A673 (cell line): ENCODE measurements around the gene NXPH3.

Experiments
- CTCF ChIP-seq: fragments of 300-800, 200-600 bp; sonication (generic); conservative IDR thresholded peaks from 2 replicates; pipeline ENCODE4 v1.5.1; 2017; ENCODE audit warnings: low read depth, mild to moderate bottlenecking, antibody characterized with exemption, low read length, moderate library complexity, mixed read lengths
- EZH2 ChIP-seq: fragments of 200-600 bp; sonication (generic); IDR thresholded peaks from 2 replicates; pipeline ENCODE4 v1.6.1; 2017; ENCODE audit warnings: borderline replicate concordance, low read depth, mild to moderate bottlenecking, mixed read lengths, antibody characterized with exemption, low read length; ENCODE audit not compliant: poor library complexity, severe bottlenecking

- TF ChIP-seq CTCF: no peak
- TF ChIP-seq EZH2: no peak
Observed at GRCh38 chr17:49571764-49572163, 3.9 kb upstream of the NXPH3 start.
